ENCODE measurements around the gene DYSF.

DNA sequence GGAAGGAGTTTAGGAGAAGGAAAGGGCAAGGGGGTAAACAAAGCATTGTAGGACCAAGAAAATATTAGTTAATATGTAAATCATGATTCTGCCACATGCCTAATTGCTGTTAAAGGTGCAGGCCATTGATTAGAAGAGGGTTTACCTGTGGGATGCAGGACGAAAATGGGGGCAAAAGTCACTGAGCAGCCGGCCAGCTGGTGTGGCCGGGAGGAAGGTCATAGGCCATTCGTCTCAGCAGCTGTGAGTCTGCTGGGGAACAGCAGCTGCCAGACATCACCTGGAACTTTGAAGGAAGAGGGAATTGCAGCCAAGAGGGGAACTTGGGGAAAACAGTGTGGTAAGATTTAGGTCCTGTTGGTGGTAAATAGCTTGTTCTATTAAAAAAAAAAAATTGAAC is 184.4 kb downstream of the DYSF start:
- no peak for TF ChIP-seq CTCF (conservative IDR thresholded peaks at IDR 0.05; ENCODE audit: low read depth, low read length)
- no peak for TF ChIP-seq EZH2 (IDR thresholded peaks at IDR 0.05; ENCODE audit: borderline replicate concordance, low read depth, low read length, poor library complexity, severe bottlenecking)
